ENCODE data around the gene SLC25A12. TPM values are rescaled to one million over a fixed set of nuclear protein-coding genes. Genes with fewer than 3 reads are reported as not detected.
"Not testable (repeated sequence)": the region's sequence is repeated elsewhere in the genome, so short reads cannot be mapped to it uniquely, and the experiment has no call there.

The SLC25A12 gene
- total RNA-seq, 2 experiments from 2014 or later: 28.1 to 32.3 TPM

DNA sequence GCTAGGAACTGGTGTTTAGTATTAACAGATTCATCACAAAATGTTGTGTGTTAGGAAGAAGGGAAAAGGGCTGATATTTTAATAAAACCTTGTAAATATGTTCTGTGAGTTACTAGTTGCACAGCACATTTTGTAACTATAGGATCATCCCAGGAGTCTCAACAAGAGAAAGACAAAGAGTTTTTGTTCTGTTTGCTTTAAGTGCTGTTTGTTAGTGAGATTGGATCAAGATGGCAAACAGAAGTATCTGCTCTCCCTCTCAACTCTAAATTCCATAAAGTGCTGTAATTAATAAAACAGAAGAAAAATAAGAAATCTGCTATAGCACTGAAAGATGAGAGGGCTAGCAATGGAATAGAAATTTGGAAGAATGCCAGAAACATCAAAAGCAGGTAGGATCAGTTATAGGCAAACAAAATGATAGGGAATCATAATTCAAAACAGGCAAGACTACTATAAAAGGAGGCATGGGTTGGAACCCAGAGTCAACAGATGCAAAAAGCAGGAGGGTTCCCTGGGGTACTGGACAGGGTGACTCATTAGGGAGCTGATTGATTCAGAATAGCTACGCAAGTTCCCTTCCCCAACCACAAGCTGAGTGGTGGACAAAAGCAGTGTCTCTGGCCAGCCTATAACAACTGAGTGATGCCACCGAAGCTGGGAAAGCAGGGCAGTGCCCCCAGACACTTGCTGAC lies 131.0 kb downstream of the SLC25A12 start:
- TF ChIP-seq, protein P1, sequence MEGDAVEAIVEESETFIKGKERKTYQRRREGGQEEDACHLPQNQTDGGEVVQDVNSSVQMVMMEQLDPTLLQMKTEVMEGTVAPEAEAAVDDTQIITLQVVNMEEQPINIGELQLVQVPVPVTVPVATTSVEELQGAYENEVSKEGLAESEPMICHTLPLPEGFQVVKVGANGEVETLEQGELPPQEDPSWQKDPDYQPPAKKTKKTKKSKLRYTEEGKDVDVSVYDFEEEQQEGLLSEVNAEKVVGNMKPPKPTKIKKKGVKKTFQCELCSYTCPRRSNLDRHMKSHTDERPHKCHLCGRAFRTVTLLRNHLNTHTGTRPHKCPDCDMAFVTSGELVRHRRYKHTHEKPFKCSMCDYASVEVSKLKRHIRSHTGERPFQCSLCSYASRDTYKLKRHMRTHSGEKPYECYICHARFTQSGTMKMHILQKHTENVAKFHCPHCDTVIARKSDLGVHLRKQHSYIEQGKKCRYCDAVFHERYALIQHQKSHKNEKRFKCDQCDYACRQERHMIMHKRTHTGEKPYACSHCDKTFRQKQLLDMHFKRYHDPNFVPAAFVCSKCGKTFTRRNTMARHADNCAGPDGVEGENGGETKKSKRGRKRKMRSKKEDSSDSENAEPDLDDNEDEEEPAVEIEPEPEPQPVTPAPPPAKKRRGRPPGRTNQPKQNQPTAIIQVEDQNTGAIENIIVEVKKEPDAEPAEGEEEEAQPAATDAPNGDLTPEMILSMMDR (conservative IDR thresholded peaks at IDR 0.05; ENCODE audit: low read length): no peak
- TF ChIP-seq EZH2phosphoT487 (IDR thresholded peaks at IDR 0.05; ENCODE audit: borderline replicate concordance, low read depth, low read length): no peak
- intact Hi-C loops (cut with micrococcal nuclease; ENCODE audit: unreplicated experiment): loop anchor here (10.0 kb wide), 1 partner anchor 188 kb away; no protein-coding TSS in a partner anchor
- Histone ChIP-seq H3K36me3 (ENCODE audit: insufficient read depth, low read length) (peaks cover 22% of the 10 kb centered on the region), H3K9me2 (ENCODE audit: insufficient read depth, low read length) (no peaks in the 10 kb centered on the region), H2AFZ (ENCODE audit: low read length) (no peak overlapping the region), H3K4me3 (ENCODE audit: low read depth, low read length, poor library complexity, severe bottlenecking) (no peak overlapping the region), H4K20me1 (ENCODE audit: insufficient read depth, low read length) (no peaks in the 10 kb centered on the region), H3K79me2 (ENCODE audit: insufficient read depth, low read depth, low read length) (no peaks in the 10 kb centered on the region), H3K4me2 (ENCODE audit: low read length) (no peak overlapping the region), H3K9me3 (ENCODE audit: low read length) (no peaks in the 10 kb centered on the region), H3K27ac (ENCODE audit: low read depth, low read length, poor library complexity, severe bottlenecking) (no peak overlapping the region), H3K4me1 (ENCODE audit: insufficient read depth, low read length, poor library complexity, severe bottlenecking) (no peaks in the 10 kb centered on the region)
- CTCF ChIA-PET (ENCODE audit: unreplicated experiment): no interaction called here
- POLR2A ChIA-PET: interaction anchor here (0.6 kb wide), 2 partner anchors 38 to 567 kb away, joined by 4 to 5 read pairs; no protein-coding TSS in a partner anchor
- DNase-seq (ENCODE audit: low spot score): no peak
- BruUV-seq (replicated peaks): no TSS peak

DNA sequence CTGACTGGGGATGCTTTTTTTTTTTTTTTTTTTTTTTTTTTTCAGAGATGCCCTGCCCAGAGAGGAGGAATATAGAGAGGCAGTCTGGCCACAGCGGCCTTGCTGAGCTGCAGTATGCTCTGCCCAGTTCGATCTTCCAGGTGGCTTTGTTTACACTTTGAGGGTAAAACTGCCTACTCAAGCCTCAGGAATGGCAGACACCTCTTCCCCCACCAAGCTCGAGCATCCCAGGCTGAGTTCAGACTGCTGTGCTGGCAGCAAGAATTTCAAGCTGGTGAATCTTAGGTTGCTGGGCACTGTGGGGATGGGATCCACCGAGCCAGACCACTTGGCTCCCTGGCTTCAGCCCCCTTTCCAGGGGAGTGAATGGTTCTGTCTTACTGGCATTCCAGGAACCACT lies 132.9 kb downstream of the SLC25A12 start:
- POLR2A ChIA-PET: interaction anchor here (0.6 to 1.2 kb wide), 3 partner anchors 23 to 92 kb away, joined by 3 read pairs; no protein-coding TSS in a partner anchor
- H2AFZ ChIP-seq (ENCODE audit: low read length); H4K20me1 ChIP-seq (ENCODE audit: insufficient read depth, low read length); CTCF ChIA-PET (ENCODE audit: unreplicated experiment); H3K4me3 ChIP-seq (ENCODE audit: low read depth, low read length, poor library complexity, severe bottlenecking); DNase-seq (ENCODE audit: low spot score); H3K4me1 ChIP-seq (ENCODE audit: insufficient read depth, low read length, poor library complexity, severe bottlenecking); H3K9me3 ChIP-seq (ENCODE audit: low read length); H3K79me2 ChIP-seq (ENCODE audit: insufficient read depth, low read depth, low read length); H3K9me2 ChIP-seq (ENCODE audit: insufficient read depth, low read length); H3K4me2 ChIP-seq (ENCODE audit: low read length); BruUV-seq (replicated peaks); H3K27ac ChIP-seq (ENCODE audit: low read depth, low read length, poor library complexity, severe bottlenecking): not testable (repeated sequence)
- peaks cover 22% of the 10 kb centered on the region for H3K36me3 ChIP-seq (ENCODE audit: insufficient read depth, low read length)
- intact Hi-C loops (cut with micrococcal nuclease; ENCODE audit: unreplicated experiment): loop anchor here (10.0 kb wide), 1 partner anchor 186 kb away; no protein-coding TSS in a partner anchor

DNA sequence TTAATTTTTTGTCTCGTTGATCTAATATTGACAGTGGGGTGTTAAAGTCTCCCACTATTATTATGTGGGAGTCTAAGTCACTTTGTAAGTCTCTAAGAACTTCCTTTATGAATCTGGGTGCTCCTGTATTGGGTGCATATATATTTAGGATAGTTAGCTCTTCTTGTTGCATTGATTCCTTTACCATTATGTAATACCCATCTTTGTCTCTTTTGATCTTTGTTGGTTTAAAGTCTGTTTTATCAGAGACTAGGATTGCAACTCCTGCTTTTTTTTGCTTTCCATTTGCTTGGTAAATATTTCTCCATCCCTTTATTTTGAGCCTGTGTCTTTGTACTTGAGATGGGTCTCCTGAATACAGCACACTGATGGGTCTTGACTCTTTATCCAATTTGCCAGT lies 135.3 kb downstream of the SLC25A12 start:
- peaks cover 22% of the 10 kb centered on the region for H3K36me3 ChIP-seq (ENCODE audit: insufficient read depth, low read length)
- DNase-seq (ENCODE audit: low spot score); H2AFZ ChIP-seq (ENCODE audit: low read length); H3K9me3 ChIP-seq (ENCODE audit: low read length); H3K4me1 ChIP-seq (ENCODE audit: insufficient read depth, low read length, poor library complexity, severe bottlenecking); intact Hi-C loops (cut with micrococcal nuclease; ENCODE audit: unreplicated experiment); CTCF ChIA-PET (ENCODE audit: unreplicated experiment); H3K9me2 ChIP-seq (ENCODE audit: insufficient read depth, low read length); H3K79me2 ChIP-seq (ENCODE audit: insufficient read depth, low read depth, low read length); H3K4me2 ChIP-seq (ENCODE audit: low read length); H4K20me1 ChIP-seq (ENCODE audit: insufficient read depth, low read length); H3K27ac ChIP-seq (ENCODE audit: low read depth, low read length, poor library complexity, severe bottlenecking); BruUV-seq (replicated peaks); H3K4me3 ChIP-seq (ENCODE audit: low read depth, low read length, poor library complexity, severe bottlenecking): not testable (repeated sequence)
- POLR2A ChIA-PET: interaction anchor here (1.0 kb wide), 1 partner anchor 15 kb away, joined by 3 read pairs; no protein-coding TSS in a partner anchor

Measured in OCI-LY7 (cell line).